HG03558 (cell line): ENCODE data around the gene RBPJL.

ENCODE experiments used
- ATAC-seq: cut with Tn5 transposase; IDR thresholded peaks from one replicate; pipeline ENCODE4 v1.9.1; 2021; ENCODE audit warnings: moderate number of reproducible peaks; ENCODE audit not compliant: unreplicated experiment; ENCODE audit errors: extremely low read depth

RBPJL gene

GRCh38 chr20:45293041-45294002 is 13.3 kb upstream of the RBPJL start:
- ATAC-seq: no peak

GRCh38 chr20:45294003-45294368 is 12.7 kb upstream of the RBPJL start:
- ATAC-seq: no peak

- no peak for ATAC-seq
Measured at GRCh38 chr20:45294659-45295058, 12.0 kb upstream of the RBPJL start.

GRCh38 chr20:45297786-45298497 is 8.7 kb upstream of the RBPJL start:
- ATAC-seq: no peak

- ATAC-seq: no peak
Measured at GRCh38 chr20:45299786-45300185, 6.9 kb upstream of the RBPJL start.

- ATAC-seq: no peak
Measured at GRCh38 chr20:45300961-45301360, 5.7 kb upstream of the RBPJL start.

- ATAC-seq: no peak
Measured at GRCh38 chr20:45301824-45302271, 4.8 kb upstream of the RBPJL start.

- no peak for ATAC-seq
Measured at GRCh38 chr20:45303586-45304463, 2.8 kb upstream of the RBPJL start.

GRCh38 chr20:45304464-45304999 is 2.1 kb upstream of the RBPJL start:
- ATAC-seq: no peak

GRCh38 chr20:45305262-45305661 is 1.4 kb upstream of the RBPJL start:
- ATAC-seq: no peak

- ATAC-seq: no peak
Measured at GRCh38 chr20:45307076-45307640, 518 bp downstream of the RBPJL start.

GRCh38 chr20:45308117-45308778 is 1.6 kb downstream of the RBPJL start, which contains the start of gene MATN4:
Gene MATN4, minus strand, starts transcription at chr20:45308299. Its CDS starts 2,717 bp downstream, at chr20:45305582.
- ATAC-seq: no peak

- no peak for ATAC-seq
Measured at GRCh38 chr20:45309075-45309474, 2.4 kb downstream of the RBPJL start.

GRCh38 chr20:45311589-45312211 is 5.1 kb downstream of the RBPJL start:
- no peak for ATAC-seq

GRCh38 chr20:45312241-45312640 is 5.6 kb downstream of the RBPJL start:
- no peak for ATAC-seq

GRCh38 chr20:45313065-45313695 is 6.5 kb downstream of the RBPJL start:
- ATAC-seq: no peak

GRCh38 chr20:45313943-45314342 is 7.3 kb downstream of the RBPJL start:
- no peak for ATAC-seq

- no peak for ATAC-seq
Measured at GRCh38 chr20:45315672-45316071, 9.0 kb downstream of the RBPJL start.
